Endothelial cell of umbilical vein (primary cell): ENCODE measurements around the gene CDKL4.

Source experiments
- CTCF ChIP-seq, 2 donors: IDR thresholded peaks; 1 replicate in 1 of 2; 2 replicates in 1 of 2; pipeline ENCODE4 v1.5.1; 2011; ENCODE audit warnings: low read length in 2 of 2, mild to moderate bottlenecking in 2 of 2, moderate library complexity in 2 of 2, control low read depth in 1 of 2, inconsistent platforms in 1 of 2, low read depth in 1 of 2; ENCODE audit not compliant: insufficient read depth in 1 of 2; ENCODE audit errors: extremely low read depth in 1 of 2
- EZH2 ChIP-seq: IDR thresholded peaks from 2 replicates; pipeline ENCODE4 v1.6.1; 2012; ENCODE audit warnings: borderline replicate concordance, low read depth, mild to moderate bottlenecking, moderate library complexity, low read length, inconsistent platforms; ENCODE audit not compliant: severe bottlenecking
- FOS ChIP-seq: IDR thresholded peaks from 2 replicates; pipeline ENCODE4 v1.6.1; 2011; ENCODE audit warnings: mild to moderate bottlenecking, low read length, moderate library complexity, borderline replicate concordance; ENCODE audit not compliant: insufficient read depth
- JUN ChIP-seq: IDR thresholded peaks from 2 replicates; pipeline ENCODE4 v1.6.1; 2011; ENCODE audit warnings: borderline replicate concordance, low read depth; ENCODE audit not compliant: insufficient read length, insufficient read depth
- MYC ChIP-seq: IDR thresholded peaks from one replicate; pipeline ENCODE4 v1.6.1; 2011; ENCODE audit warnings: mild to moderate bottlenecking, low read depth, low read length
- POLR2A ChIP-seq: IDR thresholded peaks from 2 replicates; pipeline ENCODE4 v1.6.1; 2012; ENCODE audit warnings: low read depth, mild to moderate bottlenecking, control low read depth, low read length
- POLR2AphosphoS5 ChIP-seq: IDR thresholded peaks from 2 replicates; pipeline ENCODE4 v1.6.1; 2012; ENCODE audit warnings: low read depth, mild to moderate bottlenecking, control low read depth, low read length, moderate library complexity; ENCODE audit not compliant: insufficient read depth

DNA sequence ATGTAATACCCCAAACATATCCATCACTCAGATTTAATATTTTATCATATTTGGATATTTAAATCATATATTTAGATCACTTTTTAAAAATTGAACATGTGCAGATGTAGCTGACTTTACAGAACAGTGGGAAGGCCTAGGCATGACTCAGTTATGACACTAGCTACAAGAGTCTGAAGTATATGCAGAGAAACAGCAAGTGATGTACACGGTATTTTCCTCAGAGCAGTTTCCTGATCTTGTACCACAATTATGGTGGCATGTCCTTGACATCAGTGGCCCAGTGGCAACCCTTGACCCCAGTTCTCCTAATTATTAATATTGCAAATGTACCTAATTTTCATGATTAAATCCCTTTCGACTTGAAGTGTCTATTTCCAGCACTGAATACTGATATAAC is 28.2 kb downstream of the CDKL4 start:
- TF ChIP-seq POLR2A = no peak
- no peak for TF ChIP-seq CTCF (IDR thresholded peaks at IDR 0.05; ENCODE audit: extremely low read depth in 1 of 2, insufficient read depth in 1 of 2, low read depth in 1 of 2, low read length in 2 of 2)
- TF ChIP-seq POLR2AphosphoS5 = no peak
- TF ChIP-seq EZH2 = no peak
- TF ChIP-seq JUN = no peak
- TF ChIP-seq MYC = no peak
- TF ChIP-seq FOS = no peak
